Activated CD8-positive, alpha-beta memory T cell treated with anti-CD3 and anti-CD28 coated beads for 1 hour (primary cell): ENCODE measurements around the gene ZKSCAN8.

Experiments used
- DNase-seq, 2 donors: peaks; one replicate each; pipeline ENCODE4 v3.0.0-alpha.2; 2020; ENCODE audit warnings: low read depth in 1 of 2; ENCODE audit errors: extremely low read depth in 1 of 2

ZKSCAN8 gene

GRCh38 chr6:28205879-28206278 is 64.2 kb downstream of the ZKSCAN8 start:
- DNase-seq = no peak

GRCh38 chr6:28206527-28206926 is 64.8 kb downstream of the ZKSCAN8 start:
- no peak for DNase-seq

GRCh38 chr6:28206928-28207509 is 65.3 kb downstream of the ZKSCAN8 start:
- no peak for DNase-seq

- DNase-seq = no peak
Observed at GRCh38 chr6:28207510-28208110, 65.9 kb downstream of the ZKSCAN8 start.

- no peak for DNase-seq
Observed at GRCh38 chr6:28208111-28208659, 66.5 kb downstream of the ZKSCAN8 start.
